Fibroblast of villous mesenchyme (primary cell): ENCODE results near the gene TUFM. TPM values are rescaled to one million over a fixed set of nuclear protein-coding genes. Genes with fewer than 3 reads are reported as not detected.
"Not testable (repeated sequence)": the region's sequence is repeated elsewhere in the genome, so short reads cannot be mapped to it uniquely, and the experiment has no call there.

ENCODE experiments used
- DNase-seq: peaks from one replicate; pipeline ENCODE4 v3.0.0-alpha.2; 2010; ENCODE audit warnings: low read depth
- H3K4me3 ChIP-seq: 2 replicates; pipeline ENCODE4 v1.5.1; 2011; ENCODE audit warnings: low read depth, mild to moderate bottlenecking, low read length
- total RNA-seq: library from RNA; depleted of rRNA; stranded (reverse); fragments of >200 nt; gene quantifications from 2 replicates; pipeline ENCODE4 v1.2.3, GENCODE V29; 2012
- TF ChIP-seq, protein P1 (sequence below): IDR thresholded peaks from 2 replicates; pipeline ENCODE4 v1.5.1; 2012; ENCODE audit warnings: low read depth, mild to moderate bottlenecking, low read length; ENCODE audit not compliant: insufficient read depth

TUFM gene
- total RNA-seq, 1 donor: 94.6 TPM

DNA sequence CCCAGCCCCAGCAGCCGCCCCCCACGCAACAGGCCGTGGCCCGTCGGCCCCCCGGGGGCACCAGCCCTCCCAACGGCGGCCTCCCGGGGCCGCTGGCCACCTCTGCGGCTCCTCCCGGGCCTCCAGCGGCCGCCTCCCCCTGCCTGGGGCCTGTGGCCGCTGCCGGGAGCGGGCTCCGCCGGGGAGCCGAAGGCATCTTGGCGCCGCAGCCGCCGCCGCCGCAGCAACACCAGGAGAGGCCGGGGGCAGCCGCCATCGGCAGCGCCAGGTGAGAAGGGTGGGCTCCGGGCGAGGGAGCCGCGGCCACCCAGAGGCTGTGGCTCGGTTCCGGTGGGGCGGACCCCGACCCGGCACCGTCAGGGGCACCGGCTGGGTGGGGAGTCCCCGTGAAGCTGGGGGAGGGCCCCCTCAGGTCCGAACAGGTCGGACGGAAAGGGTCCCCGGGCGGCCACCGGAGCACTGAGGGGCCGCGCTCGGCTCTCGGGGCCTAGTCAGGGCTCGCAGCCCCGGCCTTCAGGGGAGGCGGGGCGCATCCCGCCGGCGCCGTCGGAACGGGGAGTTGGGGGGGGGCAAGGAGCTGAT, 22.8 kb downstream of the TUFM start:
- peak overlapping the region; percentile 91 for H3K4me3 ChIP-seq
- no peak for DNase-seq
- TF ChIP-seq, protein P1, sequence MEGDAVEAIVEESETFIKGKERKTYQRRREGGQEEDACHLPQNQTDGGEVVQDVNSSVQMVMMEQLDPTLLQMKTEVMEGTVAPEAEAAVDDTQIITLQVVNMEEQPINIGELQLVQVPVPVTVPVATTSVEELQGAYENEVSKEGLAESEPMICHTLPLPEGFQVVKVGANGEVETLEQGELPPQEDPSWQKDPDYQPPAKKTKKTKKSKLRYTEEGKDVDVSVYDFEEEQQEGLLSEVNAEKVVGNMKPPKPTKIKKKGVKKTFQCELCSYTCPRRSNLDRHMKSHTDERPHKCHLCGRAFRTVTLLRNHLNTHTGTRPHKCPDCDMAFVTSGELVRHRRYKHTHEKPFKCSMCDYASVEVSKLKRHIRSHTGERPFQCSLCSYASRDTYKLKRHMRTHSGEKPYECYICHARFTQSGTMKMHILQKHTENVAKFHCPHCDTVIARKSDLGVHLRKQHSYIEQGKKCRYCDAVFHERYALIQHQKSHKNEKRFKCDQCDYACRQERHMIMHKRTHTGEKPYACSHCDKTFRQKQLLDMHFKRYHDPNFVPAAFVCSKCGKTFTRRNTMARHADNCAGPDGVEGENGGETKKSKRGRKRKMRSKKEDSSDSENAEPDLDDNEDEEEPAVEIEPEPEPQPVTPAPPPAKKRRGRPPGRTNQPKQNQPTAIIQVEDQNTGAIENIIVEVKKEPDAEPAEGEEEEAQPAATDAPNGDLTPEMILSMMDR: no peak

DNA sequence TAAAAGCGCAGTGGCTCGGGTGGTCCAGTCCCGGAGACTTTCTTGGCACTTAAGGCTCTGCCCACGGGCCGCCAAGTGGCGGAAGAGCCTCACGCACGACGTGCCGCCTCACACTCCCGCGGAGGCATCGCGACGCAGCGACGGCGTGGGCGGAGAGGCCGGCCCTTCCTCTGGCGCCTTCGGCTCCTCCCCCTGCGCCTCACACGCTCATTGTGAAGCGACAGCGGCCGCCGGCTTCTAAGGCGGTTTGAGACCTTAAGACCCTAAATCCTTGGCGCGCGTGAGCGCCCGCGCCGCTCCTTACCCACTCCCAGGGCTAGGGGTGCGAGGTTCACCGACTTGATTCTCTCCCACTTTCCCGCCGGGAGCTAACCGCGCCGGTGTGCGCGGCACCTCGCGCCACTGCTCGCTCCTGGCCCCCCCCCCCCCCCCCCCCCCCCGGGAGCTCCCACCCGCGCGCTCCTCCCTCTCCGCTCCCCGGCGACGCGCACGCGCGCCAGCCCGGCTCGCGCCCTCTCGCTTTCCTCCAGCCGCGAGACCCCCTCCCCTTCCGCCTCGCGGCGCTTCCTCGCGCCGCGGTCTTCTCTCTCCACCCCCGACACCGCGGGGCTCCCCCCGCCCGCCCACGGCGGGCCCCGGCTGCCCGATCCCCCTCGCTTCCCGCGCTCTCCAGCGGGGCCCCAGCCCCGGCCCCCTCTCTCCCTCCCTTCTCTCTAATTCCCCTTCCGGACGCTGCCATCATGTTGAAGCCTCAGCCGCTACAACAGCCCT, 23.4 kb downstream of the TUFM start, which contains the start of gene ATXN2L:
ATXN2L (plus strand) TSS at position 480 of the 771 bp plus-strand sequence; CDS start at position 741, 261 bp downstream.
- DNase-seq: peak; percentile 97
- TF ChIP-seq, protein P1: no peak
- H3K4me3 ChIP-seq: peak within 1 kb of the TSS; percentile 91

DNA sequence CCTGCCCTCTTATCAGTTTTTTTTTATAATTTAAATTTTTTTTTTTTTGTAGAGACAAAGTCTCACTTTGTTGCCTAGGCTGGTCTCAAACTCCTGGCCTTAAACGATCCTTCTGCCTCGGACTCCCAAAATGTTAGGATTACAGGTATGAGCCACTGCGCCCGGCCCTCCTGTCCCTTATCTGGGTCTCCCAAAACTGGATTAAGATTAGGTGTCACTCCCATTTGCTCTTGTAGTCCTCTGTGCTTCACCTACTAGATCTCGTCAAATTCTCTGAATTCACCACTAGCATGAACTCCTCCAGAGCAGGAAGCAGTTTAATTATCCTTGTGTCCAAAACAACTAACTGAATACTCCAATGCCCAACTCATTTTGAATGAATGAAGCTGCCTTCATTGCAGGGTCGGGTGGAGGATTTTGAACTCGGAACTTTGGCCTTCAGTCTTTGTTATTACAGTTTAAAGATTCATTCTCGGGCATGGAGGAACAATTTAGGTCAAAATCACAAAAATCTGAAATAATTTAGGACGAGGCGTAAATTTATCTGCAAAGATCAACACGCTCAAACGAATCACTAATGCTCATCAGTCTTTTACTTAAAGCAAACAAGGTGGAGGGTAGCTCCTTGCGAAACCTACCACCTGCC, 24.2 kb downstream of the TUFM start:
- TF ChIP-seq, protein P1: no peak
- peak overlapping the region; percentile 91 for H3K4me3 ChIP-seq
- DNase-seq: peak; percentile 12

DNA sequence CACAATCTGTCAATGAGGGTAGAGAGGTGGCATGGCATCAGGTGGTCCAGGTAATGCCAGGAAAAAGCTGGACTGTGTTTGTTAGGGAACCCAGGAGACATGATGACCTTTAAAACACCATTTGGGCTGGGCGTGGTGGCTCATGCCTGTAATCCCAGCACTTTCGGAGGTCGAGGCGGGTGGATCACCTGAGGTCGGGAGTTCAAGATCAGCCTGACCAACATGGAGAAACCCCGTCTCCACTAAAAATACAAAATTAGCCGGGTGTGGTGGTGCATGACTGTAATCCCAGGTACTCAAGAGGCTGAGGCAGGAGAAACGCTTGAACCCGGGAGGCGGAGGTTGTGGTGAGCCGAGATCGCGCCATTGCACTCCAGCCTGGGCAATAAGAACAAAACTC, 25.6 kb downstream of the TUFM start:
- not testable (repeated sequence) for DNase-seq, H3K4me3 ChIP-seq

DNA sequence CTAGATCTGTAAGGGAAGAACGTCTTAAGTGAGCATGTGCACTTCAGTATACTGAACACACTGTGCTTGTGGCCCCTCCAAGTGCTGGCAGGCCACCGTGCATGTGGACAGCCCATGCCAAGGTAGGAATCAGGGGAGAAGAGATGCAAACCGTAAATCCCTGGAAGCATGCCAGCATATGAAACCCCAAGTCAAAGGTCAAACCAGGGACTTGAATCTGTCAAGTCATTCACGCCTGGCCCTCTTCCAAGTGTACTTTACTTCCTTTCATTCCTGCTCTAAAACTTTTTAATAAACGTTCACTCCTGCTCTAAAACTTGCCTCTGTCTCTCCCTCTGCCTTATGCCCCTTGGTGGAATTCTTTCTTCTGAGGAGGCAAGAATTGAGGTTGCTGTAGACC, 26.1 kb downstream of the TUFM start:
- no peak overlapping the region for H3K4me3 ChIP-seq
- TF ChIP-seq, protein P1: no peak
- DNase-seq: no peak

DNA sequence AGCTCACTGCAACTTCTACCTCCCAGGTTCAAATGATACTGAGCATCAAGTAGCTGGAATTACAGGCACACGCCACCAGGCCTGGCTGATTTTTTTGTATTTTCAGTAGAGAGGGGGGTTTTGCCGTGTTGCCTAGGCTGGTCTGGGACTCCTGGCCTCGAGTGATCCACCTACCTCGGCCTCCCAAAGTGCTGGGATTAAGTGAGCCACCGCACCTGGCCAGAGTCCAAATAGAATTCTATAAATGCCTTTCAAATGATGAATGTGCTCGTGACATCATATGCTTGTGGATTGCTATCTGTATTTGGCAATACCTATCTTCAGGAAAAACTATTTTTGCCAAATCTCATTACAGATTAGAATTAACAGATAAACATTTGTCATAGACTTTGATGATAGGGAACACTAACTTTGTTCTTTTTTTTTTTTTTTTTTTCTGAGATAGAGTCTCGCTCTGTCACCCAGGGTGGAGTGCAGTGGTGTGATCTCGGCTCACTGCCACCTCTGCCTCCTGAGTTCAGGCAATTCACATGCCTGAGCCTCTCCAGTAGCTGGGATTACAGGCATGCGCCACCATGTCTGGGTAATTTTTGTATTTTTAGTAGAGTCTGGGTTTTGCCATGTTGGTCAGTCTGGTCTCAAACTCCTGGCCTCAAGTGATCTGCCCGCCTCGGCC, 38.6 kb downstream of the TUFM start:
- not testable (repeated sequence) for H3K4me3 ChIP-seq, DNase-seq

DNA sequence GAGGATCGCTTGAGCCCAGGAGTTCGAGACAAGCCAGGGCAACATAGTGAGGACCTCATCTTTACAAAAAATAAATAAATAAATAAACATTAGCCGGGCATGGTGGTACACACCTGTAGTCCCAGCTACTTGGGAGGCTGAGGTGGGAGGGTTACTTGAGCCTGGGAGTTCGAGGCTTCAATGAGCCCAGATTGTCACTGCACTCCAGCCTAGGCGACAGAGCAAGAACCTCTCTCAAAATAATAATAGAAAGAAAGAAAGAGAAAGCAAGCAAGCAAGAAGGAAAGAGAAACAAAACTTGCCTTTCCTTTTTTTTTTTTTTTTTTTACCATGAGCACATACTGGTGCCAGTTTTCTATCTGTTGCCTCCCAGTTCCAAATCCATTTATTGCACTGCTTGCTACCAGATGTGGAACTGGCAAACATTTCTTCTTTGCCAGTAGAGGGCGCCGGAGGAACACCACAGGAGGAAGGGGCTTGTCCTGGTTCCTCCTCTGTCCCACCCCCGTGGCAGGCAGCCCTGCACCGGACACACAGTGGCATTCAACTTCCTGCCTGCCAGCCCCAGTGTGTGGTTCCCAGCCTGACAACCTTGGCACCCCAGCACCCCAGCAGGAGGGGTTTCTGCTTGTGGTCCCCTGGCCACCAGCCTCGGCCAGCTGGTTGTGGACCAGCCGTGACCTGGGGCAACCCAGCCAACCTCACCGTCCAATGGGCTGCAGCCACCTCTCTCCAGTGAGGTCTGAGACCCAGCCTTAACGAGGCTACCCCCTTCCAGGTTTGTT, 43.7 kb downstream of the TUFM start:
- not testable (repeated sequence) for H3K4me3 ChIP-seq
- DNase-seq: peak; percentile 79
- TF ChIP-seq, protein P1: peak; percentile 38
